Limb (tissue), 2 donors: ENCODE measurements around the gene CNTFR.

ENCODE experiments used
- DNase-seq, 2 donors: peaks; one replicate each; pipeline ENCODE4 v3.0.0-alpha.2; 2016; ENCODE audit errors: extremely low spot score in 2 of 2

CNTFR gene

DNA sequence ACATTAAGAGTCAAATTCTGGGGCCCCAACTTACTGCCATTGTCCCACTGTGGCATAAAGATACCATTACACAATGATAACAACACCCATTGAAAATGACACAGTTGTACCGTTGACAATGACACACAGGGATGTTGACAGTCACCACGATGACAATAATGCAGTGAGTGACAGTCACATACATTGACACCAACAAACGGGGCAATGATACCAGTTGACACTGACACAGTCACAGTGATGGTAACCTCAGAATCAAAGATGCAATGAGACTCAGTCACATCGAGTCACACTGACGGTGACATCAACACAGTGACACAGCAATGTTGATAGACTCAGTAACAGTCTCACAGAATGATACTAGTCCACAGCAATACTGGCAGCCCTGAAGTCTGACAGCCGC is 16.9 kb downstream of the CNTFR start:
- no peak for DNase-seq

DNA sequence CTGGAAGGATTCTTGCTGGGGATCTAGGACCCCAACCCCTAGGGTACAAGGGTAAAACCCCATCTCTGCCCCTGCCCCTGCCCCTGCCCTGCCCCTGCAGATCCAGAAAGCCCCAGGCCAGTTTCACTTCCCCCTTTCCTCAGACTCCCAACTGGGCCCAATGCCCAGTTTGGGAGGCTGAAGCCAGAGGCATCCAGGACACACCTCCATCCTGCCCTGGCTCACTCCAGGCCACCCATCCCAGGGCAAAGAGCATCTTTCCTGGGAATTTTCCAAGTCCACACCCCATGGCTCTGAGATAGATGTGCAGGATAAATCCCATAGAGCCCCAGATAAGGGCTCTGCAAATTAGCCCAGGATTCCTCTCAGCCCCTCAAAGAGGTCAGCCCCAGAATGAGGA is 17.4 kb downstream of the CNTFR start:
- DNase-seq: no peak

DNA sequence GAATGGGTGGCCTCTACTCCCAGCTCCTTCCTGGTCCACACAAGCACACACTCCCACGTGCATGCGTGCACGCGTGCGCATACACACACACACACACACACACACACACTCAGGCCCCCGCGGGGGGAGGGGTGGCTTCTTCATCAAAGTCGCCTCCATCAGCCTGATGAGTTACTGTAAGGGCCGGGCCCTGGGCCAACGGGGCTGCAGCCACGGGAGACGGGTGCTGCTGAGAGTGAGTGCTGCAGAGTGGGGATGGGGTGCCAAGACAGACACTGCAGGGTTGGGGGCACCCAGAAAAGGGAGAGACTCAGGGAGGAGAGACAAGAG is 18.1 kb downstream of the CNTFR start:
- DNase-seq: no peak

DNA sequence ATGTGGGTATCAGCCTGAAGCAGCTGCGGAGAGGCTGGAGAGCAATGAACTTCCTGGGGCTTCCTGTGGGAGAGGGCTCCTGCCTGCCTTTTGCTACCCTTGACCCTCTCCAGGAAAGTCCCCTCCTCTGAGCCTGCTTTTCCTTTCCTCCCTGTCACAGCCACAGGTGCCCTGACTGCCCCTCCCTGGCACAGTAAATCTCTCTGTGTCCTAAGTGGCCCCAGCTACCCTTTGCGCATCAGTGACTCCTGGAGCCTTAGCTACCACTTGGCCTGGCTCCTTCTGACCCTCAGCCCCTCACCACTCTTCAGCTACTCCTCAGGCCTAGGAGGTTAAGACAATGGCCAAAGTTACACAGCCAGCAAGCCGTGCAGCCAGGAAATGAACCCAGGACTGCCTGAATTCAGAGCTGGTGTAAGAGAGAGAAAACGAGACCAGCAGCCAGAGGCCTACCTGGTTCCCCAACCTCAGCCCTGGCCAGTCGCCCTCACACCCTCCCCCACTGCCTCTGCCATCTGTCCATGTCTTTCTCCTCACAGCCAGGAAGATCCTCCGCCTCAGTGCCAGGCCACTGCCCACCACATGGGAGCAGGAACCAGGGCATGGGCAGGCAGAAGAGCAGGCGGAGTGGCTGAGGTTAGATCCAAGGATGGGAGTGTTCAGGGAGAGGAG is 18.6 kb downstream of the CNTFR start:
- DNase-seq: no peak

DNA sequence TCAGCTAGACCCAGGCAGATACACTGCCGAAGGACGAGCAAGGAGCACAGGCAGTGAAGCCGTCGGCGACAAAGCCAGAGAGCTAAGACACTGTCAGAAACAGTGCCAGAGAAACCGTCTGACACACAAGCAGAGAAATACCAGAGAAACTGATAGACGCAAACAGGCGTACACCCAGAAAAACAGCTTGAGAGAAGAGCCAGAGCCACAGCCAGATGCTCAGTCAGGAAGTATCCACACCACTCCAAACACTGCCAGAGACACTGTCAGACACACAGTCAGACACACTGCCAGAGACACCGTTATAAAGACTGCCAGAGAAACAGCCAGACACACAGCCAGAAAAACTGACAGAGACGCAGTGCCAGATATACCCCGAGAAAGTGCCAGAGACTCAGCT is 19.1 kb downstream of the CNTFR start:
- no peak for DNase-seq

DNA sequence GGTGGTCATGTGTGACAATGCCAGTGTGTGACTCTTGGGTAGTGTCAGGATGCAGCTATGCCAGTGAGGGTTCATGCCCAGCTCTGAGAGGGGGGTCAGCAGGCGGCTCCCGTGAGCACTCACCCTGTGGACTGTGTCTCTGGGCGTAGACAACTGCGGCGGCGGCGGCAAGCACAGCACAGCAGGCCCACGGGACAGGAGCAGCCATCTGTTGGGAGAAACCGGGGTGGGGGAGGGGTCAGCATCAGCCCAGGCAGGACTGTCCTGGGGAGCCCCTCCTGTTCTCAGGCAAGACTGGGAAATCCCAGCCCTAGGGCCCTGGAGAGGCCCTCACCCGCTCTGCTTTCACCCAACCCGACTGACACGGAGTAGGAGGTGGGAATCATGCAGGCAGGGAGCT is 20.8 kb downstream of the CNTFR start:
- no peak for DNase-seq

DNA sequence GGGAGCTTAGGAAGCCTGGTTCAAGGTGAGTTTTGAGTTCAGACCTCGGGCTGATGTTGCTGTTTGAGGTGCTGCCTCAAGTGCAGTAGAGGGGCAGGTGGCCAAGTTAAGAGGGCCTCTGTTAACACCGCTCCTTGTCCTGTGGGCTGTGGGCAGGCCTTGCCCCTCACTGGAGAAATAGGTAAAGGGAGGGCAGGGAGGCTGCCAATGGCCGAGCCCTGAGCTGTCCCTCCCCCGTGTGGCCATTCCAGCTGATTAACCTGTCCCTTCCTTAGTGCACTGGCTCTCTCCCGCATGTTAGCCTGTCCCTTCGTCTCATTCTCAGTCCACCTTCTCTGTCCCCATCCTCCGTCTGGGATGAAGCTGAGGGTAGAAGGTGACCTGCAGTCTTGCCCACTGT is 21.4 kb downstream of the CNTFR start:
- no peak for DNase-seq

DNA sequence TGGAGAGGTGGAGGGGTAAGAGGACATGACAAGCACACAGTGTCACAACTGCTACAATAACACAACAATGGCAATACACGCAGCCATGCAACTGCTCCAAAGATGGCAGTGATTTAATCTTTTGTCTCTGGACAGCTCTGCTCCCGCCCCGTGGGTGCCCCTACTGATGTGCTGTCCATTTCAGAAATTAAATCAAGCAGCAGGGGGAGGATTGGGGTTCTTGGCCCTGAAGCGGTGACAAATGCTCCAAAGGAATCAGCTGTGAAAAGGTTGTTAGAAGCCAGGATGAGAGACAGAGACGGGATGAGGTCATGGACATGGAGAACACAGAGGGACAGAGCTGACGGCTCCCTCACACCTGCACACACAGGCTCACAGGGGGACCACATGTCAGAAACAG is 22.6 kb downstream of the CNTFR start:
- DNase-seq: no peak

DNA sequence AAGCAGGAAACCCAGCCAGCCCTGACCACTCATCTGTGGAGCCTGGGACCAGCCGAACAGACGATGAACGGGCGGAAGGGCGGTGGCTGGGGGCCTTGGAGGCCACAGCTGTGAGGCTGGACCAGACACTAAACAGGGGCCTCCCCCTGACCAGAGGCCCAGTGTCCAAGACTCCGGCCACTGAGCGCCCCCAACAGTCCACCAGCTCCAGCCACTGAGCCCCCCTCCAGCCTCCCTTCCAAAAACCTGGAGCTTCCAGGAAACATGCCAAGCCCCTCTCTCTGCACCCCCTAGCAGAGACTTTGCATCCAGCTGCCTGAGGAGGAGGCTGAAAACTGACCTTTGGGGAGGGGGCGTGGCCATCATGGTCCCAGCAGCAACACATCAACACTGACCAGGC is 23.2 kb downstream of the CNTFR start:
- no peak for DNase-seq

DNA sequence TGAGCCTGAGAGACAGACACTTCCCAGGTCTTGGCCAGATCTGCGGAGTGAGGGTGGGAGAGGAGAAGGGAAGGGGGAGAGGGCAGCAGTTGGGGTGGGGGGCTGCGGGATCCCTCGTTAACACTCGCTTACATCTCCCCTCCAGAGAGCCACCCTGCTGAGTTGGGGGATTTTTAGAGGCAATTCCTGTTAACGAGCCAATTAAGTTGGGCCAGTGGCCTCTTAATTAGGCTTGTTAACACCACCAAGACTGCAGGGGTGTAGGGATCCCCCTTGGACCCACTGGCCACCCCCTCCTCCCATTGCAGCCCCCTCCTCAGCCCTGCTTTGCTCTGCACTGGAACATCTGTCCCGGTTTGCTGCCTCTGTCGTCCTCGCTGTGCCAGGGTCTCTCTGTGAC is 23.7 kb downstream of the CNTFR start:
- no peak for DNase-seq

DNA sequence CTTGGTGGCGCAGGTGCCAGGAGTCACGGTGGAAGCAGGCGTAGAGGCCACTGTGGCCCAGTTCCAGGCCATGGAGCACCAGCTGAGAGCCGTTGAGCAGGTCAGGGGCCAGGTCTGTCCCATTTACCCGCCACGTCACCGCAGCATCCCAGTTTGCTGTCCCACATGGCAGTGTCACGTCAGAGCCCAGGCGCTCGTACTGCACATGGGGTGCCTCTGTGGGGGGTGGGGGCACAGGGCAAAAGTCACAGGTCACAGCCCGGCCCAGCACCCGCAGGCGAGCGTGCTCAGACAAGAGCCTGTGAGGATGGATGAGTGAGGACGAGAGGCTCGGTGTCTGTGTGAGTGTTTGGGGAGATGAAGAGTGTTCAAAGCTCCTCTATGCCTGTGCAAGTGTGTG is 24.9 kb downstream of the CNTFR start:
- no peak for DNase-seq

DNA sequence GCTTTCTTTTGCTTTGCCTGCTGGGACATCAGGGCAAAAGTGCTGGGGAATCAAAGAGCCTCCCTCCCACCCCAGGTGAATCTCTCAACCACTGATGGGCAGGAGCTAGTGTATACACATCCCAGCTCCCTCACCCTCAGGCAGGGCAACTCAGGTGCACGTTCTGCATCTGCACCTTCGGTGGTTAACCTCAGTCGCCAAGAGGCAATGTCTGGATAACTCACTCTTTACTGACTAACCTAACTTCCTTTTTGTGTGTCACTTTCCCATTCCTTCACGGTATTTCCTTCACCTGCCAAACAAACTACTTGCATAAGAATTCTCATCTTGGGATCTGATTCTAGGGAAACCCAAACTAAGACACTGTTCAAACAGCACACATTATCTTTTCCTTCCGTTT is 26.3 kb downstream of the CNTFR start:
- DNase-seq: no peak

DNA sequence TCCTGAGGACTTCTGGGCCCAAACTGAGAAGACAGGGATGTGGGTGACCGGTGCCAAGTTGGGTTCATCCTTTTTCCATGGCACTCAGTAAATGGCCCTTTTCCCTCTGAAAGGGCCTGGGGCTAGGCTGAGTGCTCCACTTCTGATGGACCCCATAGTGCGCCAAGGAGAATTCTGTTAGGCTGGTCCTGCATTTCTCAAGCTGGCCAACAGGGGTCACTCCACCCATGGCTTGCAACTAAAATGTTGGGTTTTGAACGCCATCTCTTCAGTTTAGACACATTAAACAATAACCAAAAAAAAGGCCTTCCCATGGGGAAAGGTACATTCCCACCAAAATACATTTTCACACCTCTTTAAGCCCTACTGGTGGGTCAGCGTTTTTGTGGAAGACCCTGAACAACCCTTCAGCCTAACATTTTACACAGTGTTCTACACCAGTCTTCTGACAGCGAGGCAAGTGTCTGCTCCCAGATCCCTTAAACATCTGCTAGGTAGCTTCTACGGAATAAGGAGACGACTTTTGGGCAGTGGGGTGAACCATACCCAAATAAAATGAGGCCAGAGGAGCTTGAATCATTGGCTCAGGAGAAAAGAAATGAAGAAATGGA is 27.3 kb downstream of the CNTFR start:
- DNase-seq: no peak

DNA sequence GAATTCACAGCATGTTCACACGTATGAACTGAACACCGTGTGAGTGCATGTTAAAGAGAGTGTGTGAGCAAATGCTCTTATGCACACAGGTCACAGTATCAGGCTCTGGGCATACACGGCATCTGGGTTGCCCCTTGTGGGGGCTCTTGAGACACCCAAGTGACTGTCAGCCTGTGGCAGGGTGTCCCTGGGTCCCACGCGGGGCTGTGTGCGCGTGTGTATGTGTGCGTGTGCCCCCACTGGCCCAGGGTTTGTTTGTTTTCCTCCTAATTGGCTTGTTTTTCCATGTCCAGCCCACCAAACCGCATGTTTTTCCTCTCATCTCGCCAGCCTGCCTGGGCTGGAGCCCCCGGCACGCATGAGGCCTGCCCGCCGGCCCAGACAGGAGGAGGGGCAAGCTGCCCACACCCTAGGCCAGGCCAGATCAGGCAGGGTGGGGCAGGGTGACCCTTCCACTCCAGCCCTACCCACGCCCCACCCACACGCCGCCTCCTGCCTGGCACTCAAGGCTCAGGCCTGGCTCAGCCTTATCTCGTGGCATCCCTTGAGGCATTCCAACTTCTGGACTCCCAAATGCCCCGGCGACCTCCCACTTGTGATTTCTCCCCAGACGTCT is 28.8 kb downstream of the CNTFR start:
- no peak for DNase-seq

DNA sequence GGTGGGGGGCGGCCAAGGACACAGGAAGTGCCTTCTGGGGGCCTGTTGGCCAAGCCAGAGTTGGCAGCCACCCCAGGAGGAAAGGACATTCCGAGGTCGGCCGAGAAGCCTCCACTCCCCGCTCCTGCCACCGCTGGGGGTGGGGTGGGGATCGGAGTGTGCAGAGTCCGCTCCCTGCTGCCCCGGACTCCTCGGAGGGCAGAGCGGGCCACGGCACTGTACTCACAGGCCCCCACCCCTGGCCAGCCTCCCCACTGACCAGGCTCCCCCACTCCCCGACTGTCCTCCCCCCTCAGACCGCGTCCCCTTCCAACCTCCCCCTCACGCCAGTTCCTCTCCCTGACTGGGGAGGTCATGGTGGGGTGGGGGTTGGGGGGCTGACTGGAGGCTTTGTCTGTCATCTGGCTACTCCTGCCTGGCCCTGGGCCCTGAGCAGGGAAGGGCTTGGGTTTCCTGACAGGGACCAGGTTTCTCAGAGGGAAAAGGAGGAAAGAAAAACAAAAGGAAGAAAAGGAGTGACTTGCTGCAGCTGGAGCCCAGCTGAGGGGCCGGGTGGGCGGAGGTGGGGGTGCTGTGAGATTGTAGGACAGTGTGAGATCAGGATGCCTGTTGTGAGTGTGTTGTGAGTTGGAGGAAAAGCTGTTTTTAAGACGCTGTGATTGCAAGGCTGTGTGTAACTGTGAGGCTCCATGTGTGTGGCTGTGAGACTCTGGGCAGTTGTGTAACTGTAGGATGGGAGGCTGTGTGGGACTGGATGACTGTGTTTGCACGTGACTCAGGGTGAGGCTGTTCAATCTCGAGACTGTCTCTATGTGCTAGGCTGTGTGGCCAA is 29.7 kb downstream of the CNTFR start:
- peak in 1 of 2 donors; percentile 35 for DNase-seq

DNA sequence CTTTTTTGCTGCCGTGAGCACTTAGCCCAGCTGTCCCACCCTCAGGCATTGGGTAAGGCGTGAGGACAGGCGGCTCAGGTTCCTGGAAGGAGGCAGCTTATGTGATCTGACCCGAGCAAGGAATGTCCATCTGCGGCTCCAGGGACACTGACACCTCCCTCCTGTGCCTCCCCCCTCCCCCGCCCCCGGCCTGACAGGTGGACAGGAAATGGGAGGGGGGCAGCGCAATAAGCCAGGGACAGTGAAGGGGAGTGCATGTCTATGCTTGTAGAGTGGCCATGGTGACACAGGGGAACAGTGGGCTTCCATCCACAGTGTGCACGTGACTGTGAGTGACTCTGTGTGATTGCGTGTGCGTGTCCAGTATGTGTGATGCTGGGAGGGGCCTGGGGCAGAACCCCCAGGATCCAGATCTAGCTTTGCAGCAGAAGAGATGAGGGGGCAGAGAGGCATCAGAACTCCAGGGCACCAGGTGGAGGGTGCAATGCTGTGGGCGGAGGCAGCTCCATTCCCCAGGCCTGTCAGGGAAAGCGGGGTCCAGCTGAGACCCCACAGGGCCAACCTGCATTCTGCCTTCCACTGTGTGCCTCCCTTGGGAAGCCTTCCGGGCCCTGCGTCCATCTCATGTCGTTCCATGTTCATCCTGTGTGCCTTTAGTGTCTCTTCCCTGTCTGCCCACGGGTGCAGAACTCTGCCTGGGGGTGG is 30.5 kb downstream of the CNTFR start:
- DNase-seq: peak; percentile 41 to 54

DNA sequence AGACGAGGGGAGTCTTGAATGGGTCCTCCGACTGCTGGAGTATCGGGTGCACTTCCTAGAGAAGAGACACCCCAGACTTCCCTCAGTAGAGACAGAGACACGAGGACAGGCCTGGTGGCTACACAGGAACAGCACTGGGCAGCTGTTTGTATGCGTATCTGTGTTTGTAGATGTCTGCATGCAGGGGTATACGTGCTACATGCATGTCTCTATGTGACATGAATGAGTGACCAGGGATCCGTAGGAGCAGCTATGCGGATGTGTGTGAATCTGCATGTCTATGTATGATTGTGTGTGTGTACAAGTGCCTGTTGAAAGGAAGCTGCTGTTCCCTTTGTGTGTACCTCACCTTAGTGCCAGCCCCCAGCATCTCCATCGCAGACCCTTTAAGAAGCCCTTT is 31.2 kb downstream of the CNTFR start:
- peak in 1 of 2 donors; percentile 20 for DNase-seq

DNA sequence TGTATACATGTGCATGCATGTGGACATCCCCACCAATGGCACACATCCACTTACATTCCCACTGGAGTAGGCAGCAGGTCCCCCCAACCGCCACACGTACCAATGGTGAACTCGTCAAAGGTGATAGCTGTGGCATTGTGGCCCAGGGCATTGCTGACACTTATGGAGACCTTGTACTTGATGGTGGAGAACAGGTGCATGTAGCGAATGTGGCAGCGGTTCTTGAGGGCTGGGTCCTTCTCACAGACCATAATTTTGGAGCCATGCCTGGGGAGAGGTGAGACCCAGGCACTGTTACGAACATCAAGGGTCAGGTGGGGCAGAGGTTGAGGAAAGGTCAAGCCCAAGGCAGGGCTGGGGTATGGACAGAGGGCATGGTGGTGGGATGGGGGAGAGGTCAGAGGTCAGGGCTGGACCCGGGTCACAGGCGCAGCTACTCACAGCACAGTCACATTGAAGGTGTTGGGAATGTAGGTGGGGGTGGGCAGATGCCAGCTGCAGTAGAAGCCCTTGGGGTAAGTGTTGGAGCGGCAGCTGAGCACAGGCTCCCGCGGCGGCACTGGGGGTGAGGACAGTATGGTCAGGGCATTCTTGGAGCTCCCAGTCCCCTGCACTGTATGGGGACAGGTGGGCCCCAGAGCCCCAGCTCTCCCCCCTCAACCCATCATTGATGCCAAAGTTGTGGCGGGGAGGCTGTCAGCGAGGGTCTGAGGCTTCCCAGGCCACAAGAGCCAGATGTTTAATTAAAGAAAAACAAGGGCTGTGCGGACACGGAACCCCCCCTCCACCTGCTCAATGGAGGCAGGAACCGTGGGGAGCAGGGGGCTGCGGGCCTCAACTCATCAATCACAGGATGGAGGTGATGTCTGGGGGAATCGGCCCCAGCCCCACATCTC is 31.9 kb downstream of the CNTFR start:
- DNase-seq: peak in 1 of 2 donors; percentile 34

DNA sequence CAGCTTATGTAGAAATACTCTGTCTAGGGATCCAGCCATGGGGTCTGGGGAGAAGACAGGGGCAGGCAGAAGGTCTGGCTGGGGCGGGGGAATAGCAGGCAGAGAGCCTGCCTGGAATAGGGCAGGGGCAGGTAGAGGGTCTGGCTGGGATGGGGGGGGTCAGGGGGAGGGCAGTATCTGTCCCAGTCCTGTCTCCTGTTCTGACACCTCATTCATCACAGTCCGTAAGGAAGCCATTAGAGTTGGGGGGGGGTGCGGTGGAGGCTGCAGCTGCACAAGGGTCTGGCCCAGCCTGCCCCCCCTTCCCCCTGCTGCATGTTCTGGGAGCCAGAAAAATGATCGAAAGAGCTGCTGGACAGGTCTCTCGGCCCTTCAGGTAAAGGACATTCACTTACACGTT is 32.6 kb downstream of the CNTFR start:
- DNase-seq: peak in 1 of 2 donors; percentile 21

DNA sequence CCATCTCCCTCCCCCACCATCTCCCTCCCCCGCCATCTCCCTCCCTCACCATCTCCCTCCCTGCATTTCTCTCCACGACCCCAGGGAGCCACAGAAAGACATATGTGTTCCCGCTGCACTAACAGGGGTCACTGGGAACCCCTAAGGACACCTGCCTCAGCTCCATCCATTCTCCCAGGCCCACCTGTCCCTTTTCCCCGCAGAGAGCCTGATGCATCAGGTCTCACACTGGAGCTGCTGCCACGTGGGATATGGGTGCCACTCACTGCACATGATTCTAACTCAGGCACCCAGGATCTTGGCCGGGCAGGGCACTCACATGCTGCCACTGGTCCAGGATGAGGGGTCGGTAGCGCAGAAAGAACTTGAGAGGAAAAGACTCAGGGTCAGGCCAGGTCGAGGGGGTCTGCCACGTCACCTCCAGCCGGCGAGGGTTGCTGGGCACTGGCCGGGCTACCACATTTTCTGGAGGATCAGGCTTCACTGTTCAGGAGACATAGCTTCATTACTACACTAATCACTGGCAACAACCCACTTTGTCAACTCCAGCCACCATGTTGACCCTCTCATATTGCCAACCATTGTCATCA is 33.5 kb downstream of the CNTFR start:
- DNase-seq: peak in 1 of 2 donors; percentile 24
